ENCODE results near the gene RTN4RL2. TPM values are rescaled to one million over a fixed set of nuclear protein-coding genes. Genes with fewer than 3 reads are reported as not detected.

The RTN4RL2 gene
- total and polyA plus RNA-seq, 9 donors, result 0.23 to 2.0 (median 0.68) TPM; not detected in 1

GRCh38 chr11:57477507-57478189, 17.3 kb downstream of the RTN4RL2 start:
- no peak overlapping the region for H3K4me3 ChIP-seq
- TF ChIP-seq POLR2A (IDR thresholded peaks at IDR 0.05) (no peak), CTCF (IDR thresholded peaks at IDR 0.05) (no peak), EP300 (IDR thresholded peaks at IDR 0.05) (no peak)
- no peak overlapping the region for H3K27ac ChIP-seq
- WGBS, 3 donors, result 77 to 83% (median 78%) methylated on average over 11 of the region's 11 CpGs
- no peak for DNase-seq
- no peaks in the 10 kb centered on the region for H3K27me3 ChIP-seq
- H3K36me3 ChIP-seq, result no peaks in the 10 kb centered on the region
- H3K9me3 ChIP-seq, result no peaks in the 10 kb centered on the region
- H3K4me1 ChIP-seq (ENCODE audit: insufficient read depth), result peaks cover 6% of the 10 kb centered on the region
- intact Hi-C loops (cut with DNase I), result no loop called here

- 23 to 27% (median 25%) methylated on average over 11 of the region's 11 CpGs for WGBS, 3 donors
- DNase-seq, result no peak
- H3K27ac ChIP-seq, result no peak overlapping the region
- H3K27me3 ChIP-seq, result no peaks in the 10 kb centered on the region
- intact Hi-C loops (cut with DNase I), result no loop called here
- no peaks in the 10 kb centered on the region for H3K9me3 ChIP-seq
- H3K4me3 ChIP-seq, result no peak overlapping the region
- H3K4me1 ChIP-seq (ENCODE audit: insufficient read depth), result peaks cover 10% of the 10 kb centered on the region
- no peaks in the 10 kb centered on the region for H3K36me3 ChIP-seq
- TF ChIP-seq EP300 (IDR thresholded peaks at IDR 0.05) (no peak), POLR2A (IDR thresholded peaks at IDR 0.05) (no peak), CTCF (IDR thresholded peaks at IDR 0.05) (no peak)
Observed at GRCh38 chr11:57479021-57479663, 18.8 kb downstream of the RTN4RL2 start.

- no peak overlapping the region for H3K27ac ChIP-seq
- no peak for DNase-seq
- H3K9me3 ChIP-seq, result no peaks in the 10 kb centered on the region
- no peaks in the 10 kb centered on the region for H3K27me3 ChIP-seq
- intact Hi-C loops (cut with DNase I), result no loop called here
- no peaks in the 10 kb centered on the region for H3K36me3 ChIP-seq
- no peak overlapping the region for H3K4me3 ChIP-seq
- TF ChIP-seq POLR2A (IDR thresholded peaks at IDR 0.05), result no peak
- H3K4me1 ChIP-seq (ENCODE audit: insufficient read depth), result peaks cover 10% of the 10 kb centered on the region
- 12 to 22% (median 18%) methylated on average over 4 of the region's 4 CpGs for WGBS, 3 donors
Observed at GRCh38 chr11:57479911-57480310, 19.6 kb downstream of the RTN4RL2 start.

GRCh38 chr11:57480409-57481137, 20.2 kb downstream of the RTN4RL2 start:
- intact Hi-C loops (cut with DNase I), result no loop called here
- no peak for TF ChIP-seq EP300 (IDR thresholded peaks at IDR 0.05)
- TF ChIP-seq CTCF (IDR thresholded peaks at IDR 0.05), result peak; percentile 26 to 36 (median 29)
- Histone ChIP-seq H3K27ac (no peak overlapping the region), H3K27me3 (no peaks in the 10 kb centered on the region), H3K4me3 (no peak overlapping the region), H3K9me3 (no peaks in the 10 kb centered on the region), H3K36me3 (no peaks in the 10 kb centered on the region), H3K4me1 (ENCODE audit: insufficient read depth) (peaks cover 10% of the 10 kb centered on the region)
- WGBS, 3 donors, result 35 to 42% (median 37%) methylated on average over 9 of the region's 9 CpGs
- peak in 4 of 5 donors; percentile 61 to 70 (median 66) for DNase-seq

Data from ovary (tissue), 9 donors.